ENCODE measurements around the gene CBX3.
"Not testable (repeated sequence)": the region's sequence is repeated elsewhere in the genome, so short reads cannot be mapped to it uniquely, and the experiment has no call there.

CBX3 gene

GRCh38 chr7:26202019-26202990 is 760 bp downstream of the CBX3 start:
- DNase-seq (ENCODE audit: low read depth), result peak; percentile 38

- no peak for DNase-seq (ENCODE audit: low read depth)
Measured at GRCh38 chr7:26203016-26203415, 1.5 kb downstream of the CBX3 start.

- DNase-seq (ENCODE audit: low read depth), result no peak
Measured at GRCh38 chr7:26208040-26208439, 6.5 kb downstream of the CBX3 start.

- DNase-seq (ENCODE audit: low read depth), result no peak
Measured at GRCh38 chr7:26212921-26213718, 11.6 kb downstream of the CBX3 start.

GRCh38 chr7:26213807-26214515 is 12.4 kb downstream of the CBX3 start:
- DNase-seq (ENCODE audit: low read depth), result no peak

GRCh38 chr7:26216049-26216448 is 14.5 kb downstream of the CBX3 start:
- no peak for DNase-seq (ENCODE audit: low read depth)

- no peak for DNase-seq (ENCODE audit: low read depth)
Measured at GRCh38 chr7:26224359-26224758, 22.8 kb downstream of the CBX3 start.

- DNase-seq (ENCODE audit: low read depth), result no peak
Measured at GRCh38 chr7:26227987-26228386, 26.4 kb downstream of the CBX3 start.

- no peak for DNase-seq (ENCODE audit: low read depth)
Measured at GRCh38 chr7:26233902-26234511, 32.5 kb downstream of the CBX3 start.

- no peak for DNase-seq (ENCODE audit: low read depth)
Measured at GRCh38 chr7:26237035-26237807, 35.7 kb downstream of the CBX3 start.

GRCh38 chr7:26238032-26238431 is 36.5 kb downstream of the CBX3 start:
- DNase-seq (ENCODE audit: low read depth), result no peak

- DNase-seq (ENCODE audit: low read depth), result no peak
Measured at GRCh38 chr7:26245150-26245549, 43.6 kb downstream of the CBX3 start.

GRCh38 chr7:26250239-26250638 is 48.7 kb downstream of the CBX3 start:
- no peak for DNase-seq (ENCODE audit: low read depth)

- not testable (repeated sequence) for DNase-seq (ENCODE audit: low read depth)
Measured at GRCh38 chr7:26261866-26262265, 60.3 kb downstream of the CBX3 start.

Measured in iris pigment epithelial cell (primary cell).